Body of pancreas (tissue), 4 donors: ENCODE measurements around the gene CAMK2G. TPM values are rescaled to one million over a fixed set of nuclear protein-coding genes. Genes with fewer than 3 reads are reported as not detected.
"Not testable (repeated sequence)": the region's sequence is repeated elsewhere in the genome, so short reads cannot be mapped to it uniquely, and the experiment has no call there.

ENCODE experiments used
- ATAC-seq: fragments of 150-250 bp; one replicate; pipeline ENCODE4 v1.9.1; 2016
- DNase-seq, 4 donors: peaks; one replicate each; pipeline ENCODE4 v3.0.0-alpha.2; 2019
- H3K27ac ChIP-seq, 4 donors: fragments of 200-600 bp; sonication (generic); 1 replicate in 3 of 4; 2 replicates in 1 of 4; pipeline versions ENCODE4 v1.5.1 to v1.6.1; 2016 to 2019; ENCODE audit warnings: mild to moderate bottlenecking in 1 of 4, mixed read lengths in 1 of 4, moderate library complexity in 1 of 4
- H3K27me3 ChIP-seq, 2 donors: fragments of 200-600 bp; sonication (generic); one replicate each; pipeline ENCODE4 v1.6.0; 2016; ENCODE audit warnings: mild to moderate bottlenecking in 1 of 2
- H3K36me3 ChIP-seq, 2 donors: fragments of 200-600 bp; sonication (generic); replicated peaks in 1 of 2; 2 replicates each; pipeline ENCODE4 v1.5.1; 2016; ENCODE audit warnings: low read depth in 2 of 2; ENCODE audit not compliant: insufficient read depth in 1 of 2
- H3K4me1 ChIP-seq: fragments of 200-600 bp; sonication (generic); one replicate; pipeline ENCODE4 v1.6.0; 2016
- H3K4me3 ChIP-seq, 2 donors: fragments of 200-600 bp; sonication (generic); 1 replicate in 1 of 2; 2 replicates in 1 of 2; pipeline ENCODE4 v1.5.1; 2016 to 2019
- H3K9me3 ChIP-seq, 3 donors: fragments of 200-600 bp; sonication (generic); 1 replicate in 2 of 3; 2 replicates in 1 of 3; pipeline ENCODE4 v1.5.1; 2016
- POLR2A ChIP-seq, 3 donors: fragments of 450-650 bp; IDR thresholded peaks; one replicate each; pipeline ENCODE4 v1.6.1; 2016; ENCODE audit warnings: antibody characterized with exemption in 3 of 3, mild to moderate bottlenecking in 2 of 3
- WGBS, 2 donors: methylation state at CpG; one replicate each; pipeline ENCODE4 v1.1.5; 2017; 5-methylcytosine and 5-hydroxymethylcytosine counted together
- intact Hi-C: fragments of 100-400 bp; cut with DNase I; formaldehyde crosslinking; loops from one replicate; pipeline ENCODE4 v1.15.1; 2023
- total RNA-seq, 2 donors: library from RNA; depleted of rRNA; stranded (reverse); fragments of >200 nt; gene quantifications; one replicate each; pipeline ENCODE4 v1.1.0, GENCODE V29; 2016
- TF ChIP-seq, protein P1 (sequence below), 7 experiments: fragments of 450-650 bp in 4 of 7; fragments of 200-600 bp in 3 of 7; sonication (generic) in 3 of 7; IDR thresholded peaks; one replicate each; pipeline ENCODE4 v1.5.1; 2016 to 2019; ENCODE audit warnings: antibody characterized with exemption in 7 of 7

CAMK2G gene
- total RNA-seq, 2 donors from 2014 or later: 14.8 to 17.4 TPM

- no peaks in the 10 kb centered on the region for H3K9me3 ChIP-seq
- no peaks in the 10 kb centered on the region for H3K27me3 ChIP-seq
- peaks cover 15% of the 10 kb centered on the region for H3K4me1 ChIP-seq
- DNase-seq (no peak), ATAC-seq (no peak)
- intact Hi-C loops: no loop called here
- H3K4me3 ChIP-seq: no peak overlapping the region
- H3K36me3 ChIP-seq: no peaks in the 10 kb centered on the region
- H3K27ac ChIP-seq: no peak overlapping the region
- 71 to 100% methylated on average over 1 of the region's 1 CpG for WGBS, 2 donors
- no peak for TF ChIP-seq POLR2A (IDR thresholded peaks at IDR 0.05)
- TF ChIP-seq, protein P1, sequence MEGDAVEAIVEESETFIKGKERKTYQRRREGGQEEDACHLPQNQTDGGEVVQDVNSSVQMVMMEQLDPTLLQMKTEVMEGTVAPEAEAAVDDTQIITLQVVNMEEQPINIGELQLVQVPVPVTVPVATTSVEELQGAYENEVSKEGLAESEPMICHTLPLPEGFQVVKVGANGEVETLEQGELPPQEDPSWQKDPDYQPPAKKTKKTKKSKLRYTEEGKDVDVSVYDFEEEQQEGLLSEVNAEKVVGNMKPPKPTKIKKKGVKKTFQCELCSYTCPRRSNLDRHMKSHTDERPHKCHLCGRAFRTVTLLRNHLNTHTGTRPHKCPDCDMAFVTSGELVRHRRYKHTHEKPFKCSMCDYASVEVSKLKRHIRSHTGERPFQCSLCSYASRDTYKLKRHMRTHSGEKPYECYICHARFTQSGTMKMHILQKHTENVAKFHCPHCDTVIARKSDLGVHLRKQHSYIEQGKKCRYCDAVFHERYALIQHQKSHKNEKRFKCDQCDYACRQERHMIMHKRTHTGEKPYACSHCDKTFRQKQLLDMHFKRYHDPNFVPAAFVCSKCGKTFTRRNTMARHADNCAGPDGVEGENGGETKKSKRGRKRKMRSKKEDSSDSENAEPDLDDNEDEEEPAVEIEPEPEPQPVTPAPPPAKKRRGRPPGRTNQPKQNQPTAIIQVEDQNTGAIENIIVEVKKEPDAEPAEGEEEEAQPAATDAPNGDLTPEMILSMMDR (IDR thresholded peaks at IDR 0.05): no peak
These were observed 23.3 kb upstream of the CAMK2G start for GRCh38 chr10:73897693-73898092.

DNA sequence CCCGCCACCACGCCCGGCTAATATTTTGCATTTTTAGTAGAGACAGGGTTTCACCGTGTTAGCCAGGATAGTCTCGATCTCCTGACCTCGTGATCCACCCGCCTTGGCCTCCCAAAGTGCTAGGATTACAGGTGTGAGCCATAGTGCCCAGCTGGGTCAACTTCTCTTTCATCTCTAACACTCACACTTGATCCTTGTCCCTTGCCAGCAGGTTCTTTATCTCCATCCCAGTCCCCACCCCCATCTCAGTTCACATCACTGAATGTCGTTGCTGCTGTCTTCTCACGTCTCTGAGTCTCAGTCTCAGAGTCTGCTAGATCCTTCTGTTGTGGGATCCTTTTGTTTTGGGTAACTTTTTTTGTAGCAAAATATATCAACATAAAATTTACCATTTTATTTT lies 21.0 kb upstream of the CAMK2G start:
- intact Hi-C loops, DNase-seq, H3K27me3 ChIP-seq, H3K36me3 ChIP-seq, H3K9me3 ChIP-seq, H3K27ac ChIP-seq, H3K4me3 ChIP-seq, ATAC-seq: not testable (repeated sequence)
- WGBS, 2 donors: 93 to 97% methylated on average over 9 of the region's 9 CpGs
- H3K4me1 ChIP-seq: peaks cover 15% of the 10 kb centered on the region

- no peaks in the 10 kb centered on the region for H3K9me3 ChIP-seq
- WGBS, 2 donors: 68 to 69% methylated on average over 5 to 6 of the region's 6 CpGs
- DNase-seq: no peak
- no peak overlapping the region for H3K4me3 ChIP-seq
- TF ChIP-seq, protein P1 (IDR thresholded peaks at IDR 0.05): no peak
- TF ChIP-seq POLR2A (IDR thresholded peaks at IDR 0.05): no peak
- H3K27ac ChIP-seq: no peak overlapping the region
- no peaks in the 10 kb centered on the region for H3K36me3 ChIP-seq
- intact Hi-C loops: no loop called here
- H3K27me3 ChIP-seq: no peaks in the 10 kb centered on the region
- no peak for ATAC-seq
- H3K4me1 ChIP-seq: peaks cover 9% of the 10 kb centered on the region
These were observed 20.1 kb upstream of the CAMK2G start for GRCh38 chr10:73894245-73894971.

DNA sequence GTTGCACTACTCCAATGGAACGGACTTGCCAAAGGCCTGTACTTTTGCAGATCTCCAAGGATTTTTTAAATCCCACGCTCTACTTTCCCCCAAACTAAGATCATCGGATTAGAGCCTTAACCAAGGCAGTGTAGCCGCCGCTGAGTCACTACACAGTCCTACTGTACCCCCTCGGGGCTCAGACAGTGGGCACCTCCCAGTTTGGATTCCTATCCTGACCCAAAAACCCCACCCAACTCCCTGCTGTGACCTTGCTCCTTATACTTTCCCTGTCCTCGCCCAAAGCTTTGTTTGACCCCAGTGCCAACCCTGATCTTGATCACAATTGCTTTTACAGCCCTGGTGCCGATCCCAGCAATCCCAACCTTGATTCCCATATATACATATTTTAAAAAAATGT lies 19.1 kb upstream of the CAMK2G start:
- Histone ChIP-seq H3K9me3 (no peaks in the 10 kb centered on the region), H3K36me3 (no peaks in the 10 kb centered on the region), H3K4me1 (peaks cover 8% of the 10 kb centered on the region), H3K27me3 (no peaks in the 10 kb centered on the region), H3K4me3 (no peak overlapping the region), H3K27ac (no peak overlapping the region)
- DNase-seq: no peak
- intact Hi-C loops: no loop called here
- TF ChIP-seq, protein P1 (IDR thresholded peaks at IDR 0.05): no peak
- no peak for TF ChIP-seq POLR2A (IDR thresholded peaks at IDR 0.05)
- 86 to 92% methylated on average over 6 to 8 of the region's 8 CpGs for WGBS, 2 donors
- no peak for ATAC-seq

- ATAC-seq (no peak), DNase-seq (no peak)
- intact Hi-C loops: no loop called here
- H3K27ac ChIP-seq: no peak overlapping the region
- H3K36me3 ChIP-seq: no peaks in the 10 kb centered on the region
- H3K9me3 ChIP-seq: no peaks in the 10 kb centered on the region
- H3K4me3 ChIP-seq: no peak overlapping the region
- H3K27me3 ChIP-seq: no peaks in the 10 kb centered on the region
- TF ChIP-seq POLR2A (IDR thresholded peaks at IDR 0.05): no peak
- TF ChIP-seq, protein P1 (IDR thresholded peaks at IDR 0.05): no peak
- WGBS, 2 donors: 71 to 72% methylated on average over 10 of the region's 10 CpGs
- H3K4me1 ChIP-seq: peaks cover 18% of the 10 kb centered on the region
These were observed 18.1 kb upstream of the CAMK2G start for GRCh38 chr10:73892310-73893030.
